Upper lobe of right lung (tissue), 1 donor: ENCODE measurements around the gene FRMD7. TPM values are rescaled to one million over a fixed set of nuclear protein-coding genes. Genes with fewer than 3 reads are reported as not detected.

ENCODE experiments used
- ATAC-seq: fragments of 200-7000 bp; cut with Tn5 transposase; one replicate; pipeline ENCODE4 v1.9.1; 2020; ENCODE audit warnings: mild to moderate bottlenecking, moderate library complexity
- DNase-seq: peaks from one replicate; pipeline ENCODE4 v3.0.0-alpha.2; 2020
- H3K27ac ChIP-seq: fragments of 200-600 bp; one replicate; pipeline ENCODE4 v1.8.0; 2022
- H3K27me3 ChIP-seq: fragments of 200-600 bp; one replicate; pipeline ENCODE4 v1.8.0; 2022; ENCODE audit warnings: mild to moderate bottlenecking
- H3K36me3 ChIP-seq: fragments of 200-600 bp; one replicate; pipeline ENCODE4 v1.8.0; 2022
- H3K4me1 ChIP-seq: fragments of 200-600 bp; one replicate; pipeline ENCODE4 v1.8.0; 2022
- H3K4me3 ChIP-seq: fragments of 200-600 bp; one replicate; pipeline ENCODE4 v1.8.0; 2022; ENCODE audit warnings: mild to moderate bottlenecking
- H3K9me3 ChIP-seq: fragments of 200-600 bp; one replicate; pipeline ENCODE4 v1.8.0; 2022
- CTCF ChIP-seq: fragments of 200-600 bp; IDR thresholded peaks from one replicate; pipeline ENCODE4 v1.8.0; 2022; ENCODE audit warnings: antibody characterized with exemption
- intact Hi-C: fragments of 100-400 bp; cut with DNase I; formaldehyde crosslinking; loops from one replicate; pipeline ENCODE4 v1.11.0; 2022
- total RNA-seq: library from RNA; stranded (reverse); fragmentation: NEBNext Ultra II Directional; extraction: Animal tissue kit (Norgen Biotek cat#: 25700); gene quantifications from one replicate; pipeline ENCODE4 v1.2.1, GENCODE V29; 2021
- donor health status: DM: no; HTN: yes; CAD: no; lungs with severe emphysema.

FRMD7 gene
- total RNA-seq, 1 donor from 2014 or later: not detected

DNA sequence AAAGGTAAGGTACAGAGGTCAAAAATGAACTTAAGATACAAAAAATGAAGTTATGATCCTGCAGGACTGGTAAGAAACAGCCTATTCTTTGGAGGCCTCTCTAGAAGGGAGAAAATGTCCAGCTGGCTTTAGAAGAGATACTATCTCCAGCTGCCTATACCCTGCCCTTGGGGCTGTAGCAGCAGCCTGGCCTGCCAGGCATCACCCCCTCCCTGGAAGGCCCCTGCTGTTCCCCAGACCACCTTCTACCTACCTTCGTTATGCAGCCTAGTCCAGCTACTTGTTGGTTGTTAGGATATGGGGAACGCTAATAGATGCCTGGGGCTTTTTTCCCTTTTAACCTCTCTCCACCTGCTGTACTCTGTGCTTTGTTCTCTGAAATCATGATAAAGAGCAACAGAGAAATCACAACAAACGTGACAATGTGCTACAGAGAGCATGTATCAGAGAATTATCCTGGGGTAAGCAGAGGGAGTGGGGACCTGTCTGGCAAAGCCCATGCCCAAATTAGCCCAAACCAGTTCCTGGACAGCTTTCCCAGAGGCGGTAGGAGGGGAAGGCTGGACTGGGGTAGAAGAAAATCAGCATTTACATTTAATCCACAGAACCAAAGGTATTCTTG lies 34.5 kb downstream of the FRMD7 start:
- DNase-seq (no peak), ATAC-seq (no peak)
- no peaks in the 10 kb centered on the region for H3K36me3 ChIP-seq
- H3K9me3 ChIP-seq: no peaks in the 10 kb centered on the region
- H3K4me1 ChIP-seq: no peaks in the 10 kb centered on the region
- H3K27me3 ChIP-seq: no peaks in the 10 kb centered on the region
- TF ChIP-seq CTCF: no peak
- intact Hi-C loops: no loop called here
- H3K27ac ChIP-seq: no peak overlapping the region
- no peak overlapping the region for H3K4me3 ChIP-seq

- ATAC-seq (peak; percentile 86), DNase-seq (no peak)
- TF ChIP-seq CTCF: peak; percentile 76
- H3K4me3 ChIP-seq: no peak overlapping the region
- H3K36me3 ChIP-seq: no peaks in the 10 kb centered on the region
- no peaks in the 10 kb centered on the region for H3K9me3 ChIP-seq
- no peak overlapping the region for H3K27ac ChIP-seq
- H3K27me3 ChIP-seq: no peaks in the 10 kb centered on the region
- H3K4me1 ChIP-seq: no peaks in the 10 kb centered on the region
- intact Hi-C loops: no loop called here
Observed at GRCh38 chrX:132092439-132093065, 35.3 kb downstream of the FRMD7 start.

- intact Hi-C loops: no loop called here
- no peak overlapping the region for H3K4me3 ChIP-seq
- no peaks in the 10 kb centered on the region for H3K9me3 ChIP-seq
- H3K27ac ChIP-seq: no peak overlapping the region
- no peak for TF ChIP-seq CTCF
- no peaks in the 10 kb centered on the region for H3K36me3 ChIP-seq
- H3K4me1 ChIP-seq: no peaks in the 10 kb centered on the region
- ATAC-seq (no peak), DNase-seq (no peak)
- H3K27me3 ChIP-seq: no peaks in the 10 kb centered on the region
Observed at GRCh38 chrX:132090403-132091159, 37.2 kb downstream of the FRMD7 start.

GRCh38 chrX:132088864-132089263 lies 39.0 kb downstream of the FRMD7 start:
- TF ChIP-seq CTCF: no peak
- no peak for ATAC-seq

GRCh38 chrX:132086672-132087071 lies 41.1 kb downstream of the FRMD7 start:
- no peaks in the 10 kb centered on the region for H3K36me3 ChIP-seq
- H3K27ac ChIP-seq: no peak overlapping the region
- H3K4me3 ChIP-seq: no peak overlapping the region
- no peaks in the 10 kb centered on the region for H3K9me3 ChIP-seq
- TF ChIP-seq CTCF: no peak
- ATAC-seq (no peak), DNase-seq (no peak)
- intact Hi-C loops: no loop called here
- no peaks in the 10 kb centered on the region for H3K4me1 ChIP-seq
- no peaks in the 10 kb centered on the region for H3K27me3 ChIP-seq

More at GRCh38 chrX:132088864-132089263, 39.0 kb downstream of the FRMD7 start:
- H3K27ac ChIP-seq: no peak overlapping the region
- DNase-seq: no peak
- no peaks in the 10 kb centered on the region for H3K9me3 ChIP-seq
- H3K4me3 ChIP-seq: no peak overlapping the region
- no peaks in the 10 kb centered on the region for H3K36me3 ChIP-seq
- intact Hi-C loops: no loop called here
- H3K27me3 ChIP-seq: no peaks in the 10 kb centered on the region
- no peaks in the 10 kb centered on the region for H3K4me1 ChIP-seq
